HCT116 (cell line): ENCODE measurements around the gene CNOT10.

ENCODE experiments used
- CEBPB ChIP-seq: IDR thresholded peaks from 2 replicates; pipeline ENCODE4 v1.6.1; 2012; ENCODE audit warnings: low read depth
- EZH2 ChIP-seq: fragments of 200-600 bp; sonication (generic); IDR thresholded peaks from 2 replicates; pipeline ENCODE4 v1.6.1; 2017; ENCODE audit warnings: antibody characterized with exemption, mixed run types
- JUND ChIP-seq: IDR thresholded peaks from 2 replicates; pipeline ENCODE4 v1.6.1; 2012
- POLR2A ChIP-seq: IDR thresholded peaks from 2 replicates; pipeline ENCODE4 v1.7.0; 2011; ENCODE audit warnings: borderline replicate concordance; ENCODE audit not compliant: insufficient read depth, insufficient read length; ENCODE audit errors: extremely low read depth
- POLR2AphosphoS5 ChIP-seq: IDR thresholded peaks from 2 replicates; pipeline ENCODE4 v1.6.1; 2011; ENCODE audit warnings: mild to moderate bottlenecking, low read depth, low read length, moderate library complexity
- RAD21 ChIP-seq: IDR thresholded peaks from 2 replicates; pipeline ENCODE4 v1.6.1; 2012; ENCODE audit warnings: low read depth, mild to moderate bottlenecking
- YY1 ChIP-seq: IDR thresholded peaks from 2 replicates; pipeline ENCODE4 v1.6.1; 2011; ENCODE audit warnings: low read length, low read depth, moderate library complexity, mild to moderate bottlenecking; ENCODE audit not compliant: insufficient replicate concordance; ENCODE audit errors: extremely low read depth
- ZFX ChIP-seq: fragments of 450-650 bp; IDR thresholded peaks from 2 replicates; pipeline ENCODE4 v1.6.1; 2017
- TF ChIP-seq, protein P1 (sequence below), 3 experiments: fragments of 200-600 bp in 1 of 3; sonication (generic) in 1 of 3; IDR thresholded peaks in 2 of 3; conservative IDR thresholded peaks in 1 of 3; 2 replicates each; pipeline ENCODE4 v1.5.1; 2012 to 2017; ENCODE audit warnings: low read depth in 2 of 3, low read length in 2 of 3, antibody characterized with exemption in 1 of 3, borderline replicate concordance in 1 of 3, control low read depth in 1 of 3, mild to moderate bottlenecking in 1 of 3, mixed read lengths in 1 of 3, mixed run types in 1 of 3, moderate library complexity in 1 of 3; ENCODE audit not compliant: insufficient read depth in 1 of 3
- TF ChIP-seq, protein P2 (sequence below): IDR thresholded peaks from 2 replicates; pipeline ENCODE4 v1.6.1; 2012
- TF ChIP-seq, protein P3 (sequence below): IDR thresholded peaks from 2 replicates; pipeline ENCODE4 v1.6.1; 2011; ENCODE audit warnings: mild to moderate bottlenecking, low read length, moderate library complexity; ENCODE audit not compliant: insufficient replicate concordance; ENCODE audit errors: extremely low read depth

DNA sequence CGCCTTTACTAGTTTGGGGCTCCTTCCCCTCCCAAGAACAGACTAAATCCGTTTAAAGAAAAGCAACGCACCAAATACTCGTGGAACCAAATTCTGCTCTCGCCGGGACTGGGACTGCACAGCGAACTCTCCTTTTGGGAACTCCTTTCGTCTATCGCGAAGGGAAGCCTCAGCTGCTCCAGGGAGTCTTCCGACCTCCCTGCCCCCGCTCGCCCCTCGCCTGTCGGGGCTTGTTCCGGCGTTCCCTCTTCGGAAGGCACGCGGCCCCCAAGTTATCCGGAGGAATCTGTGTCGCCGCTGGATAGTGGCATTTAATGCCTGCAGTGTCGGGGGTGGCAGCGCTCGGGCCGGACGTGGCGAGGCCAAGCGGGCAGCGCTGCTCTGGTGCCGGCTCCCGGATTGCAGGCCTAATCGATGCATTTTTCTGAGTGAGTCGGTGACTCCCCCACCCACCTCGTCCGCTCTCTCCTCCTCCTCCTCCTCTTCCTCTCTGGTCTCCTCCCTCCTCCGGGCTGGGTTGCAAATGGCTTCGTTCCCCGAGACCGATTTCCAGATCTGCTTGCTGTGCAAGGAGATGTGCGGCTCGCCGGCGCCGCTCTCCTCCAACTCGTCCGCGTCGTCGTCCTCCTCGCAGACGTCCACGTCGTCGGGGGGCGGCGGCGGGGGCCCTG, 132.7 kb downstream of the CNOT10 start, which contains the start of gene TRIM71:
- TF ChIP-seq YY1 (no peak), POLR2AphosphoS5 (no peak), POLR2A (no peak), EZH2 (no peak), RAD21 (no peak), CEBPB (no peak), ZFX (no peak), JUND (no peak)
- TF ChIP-seq, protein P1, sequence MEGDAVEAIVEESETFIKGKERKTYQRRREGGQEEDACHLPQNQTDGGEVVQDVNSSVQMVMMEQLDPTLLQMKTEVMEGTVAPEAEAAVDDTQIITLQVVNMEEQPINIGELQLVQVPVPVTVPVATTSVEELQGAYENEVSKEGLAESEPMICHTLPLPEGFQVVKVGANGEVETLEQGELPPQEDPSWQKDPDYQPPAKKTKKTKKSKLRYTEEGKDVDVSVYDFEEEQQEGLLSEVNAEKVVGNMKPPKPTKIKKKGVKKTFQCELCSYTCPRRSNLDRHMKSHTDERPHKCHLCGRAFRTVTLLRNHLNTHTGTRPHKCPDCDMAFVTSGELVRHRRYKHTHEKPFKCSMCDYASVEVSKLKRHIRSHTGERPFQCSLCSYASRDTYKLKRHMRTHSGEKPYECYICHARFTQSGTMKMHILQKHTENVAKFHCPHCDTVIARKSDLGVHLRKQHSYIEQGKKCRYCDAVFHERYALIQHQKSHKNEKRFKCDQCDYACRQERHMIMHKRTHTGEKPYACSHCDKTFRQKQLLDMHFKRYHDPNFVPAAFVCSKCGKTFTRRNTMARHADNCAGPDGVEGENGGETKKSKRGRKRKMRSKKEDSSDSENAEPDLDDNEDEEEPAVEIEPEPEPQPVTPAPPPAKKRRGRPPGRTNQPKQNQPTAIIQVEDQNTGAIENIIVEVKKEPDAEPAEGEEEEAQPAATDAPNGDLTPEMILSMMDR (IDR thresholded peaks at IDR 0.05 in 2 of 3, conservative IDR thresholded peaks at IDR 0.05 in 1 of 3; ENCODE audit: borderline replicate concordance in 1 of 3, insufficient read depth in 1 of 3, low read depth in 2 of 3, low read length in 2 of 3): no peak
- TF ChIP-seq, protein P2, sequence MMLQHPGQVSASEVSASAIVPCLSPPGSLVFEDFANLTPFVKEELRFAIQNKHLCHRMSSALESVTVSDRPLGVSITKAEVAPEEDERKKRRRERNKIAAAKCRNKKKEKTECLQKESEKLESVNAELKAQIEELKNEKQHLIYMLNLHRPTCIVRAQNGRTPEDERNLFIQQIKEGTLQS: no peak
- TF ChIP-seq, protein P3, sequence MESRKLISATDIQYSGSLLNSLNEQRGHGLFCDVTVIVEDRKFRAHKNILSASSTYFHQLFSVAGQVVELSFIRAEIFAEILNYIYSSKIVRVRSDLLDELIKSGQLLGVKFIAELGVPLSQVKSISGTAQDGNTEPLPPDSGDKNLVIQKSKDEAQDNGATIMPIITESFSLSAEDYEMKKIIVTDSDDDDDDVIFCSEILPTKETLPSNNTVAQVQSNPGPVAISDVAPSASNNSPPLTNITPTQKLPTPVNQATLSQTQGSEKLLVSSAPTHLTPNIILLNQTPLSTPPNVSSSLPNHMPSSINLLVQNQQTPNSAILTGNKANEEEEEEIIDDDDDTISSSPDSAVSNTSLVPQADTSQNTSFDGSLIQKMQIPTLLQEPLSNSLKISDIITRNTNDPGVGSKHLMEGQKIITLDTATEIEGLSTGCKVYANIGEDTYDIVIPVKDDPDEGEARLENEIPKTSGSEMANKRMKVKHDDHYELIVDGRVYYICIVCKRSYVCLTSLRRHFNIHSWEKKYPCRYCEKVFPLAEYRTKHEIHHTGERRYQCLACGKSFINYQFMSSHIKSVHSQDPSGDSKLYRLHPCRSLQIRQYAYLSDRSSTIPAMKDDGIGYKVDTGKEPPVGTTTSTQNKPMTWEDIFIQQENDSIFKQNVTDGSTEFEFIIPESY: no peak
